HepG2 (cell line): ENCODE data around the gene SPHK2. TPM values are rescaled to one million over a fixed set of nuclear protein-coding genes. Genes with fewer than 3 reads are reported as not detected.

Experiments
- EED ChIP-seq: sonication (generic); formaldehyde crosslinking; IDR thresholded peaks from 2 replicates; pipeline ENCODE4 v1.5.0; 2020; ENCODE audit warnings: mild to moderate bottlenecking, missing genetic modification reagents
- ETV5 ChIP-seq: IDR thresholded peaks from 2 replicates; pipeline ENCODE4 v1.6.1; 2018; ENCODE audit warnings: missing biosample characterization, missing genetic modification reagents, inconsistent platforms, borderline replicate concordance
- MTA1 ChIP-seq: sonication (generic); formaldehyde crosslinking; IDR thresholded peaks from 2 replicates; pipeline ENCODE4 v1.4.0; 2020; ENCODE audit warnings: missing genetic modification reagents, mild to moderate bottlenecking, borderline replicate concordance
- NKX3-1 ChIP-seq: sonication (generic); formaldehyde crosslinking; IDR thresholded peaks from 2 replicates; pipeline ENCODE4 v1.5.0; 2020; ENCODE audit warnings: missing genetic modification reagents
- RORA ChIP-seq: sonication (generic); formaldehyde crosslinking; IDR thresholded peaks from 2 replicates; pipeline ENCODE4 v1.5.0; 2020; ENCODE audit warnings: mild to moderate bottlenecking, missing genetic modification reagents, moderate library complexity
- THAP11 ChIP-seq: IDR thresholded peaks from 2 replicates; pipeline ENCODE4 v1.6.1; 2016; ENCODE audit warnings: missing biosample characterization, missing genetic modification reagents
- TOE1 ChIP-seq: sonication (generic); formaldehyde crosslinking; IDR thresholded peaks from 2 replicates; pipeline ENCODE4 v1.4.0; 2020; ENCODE audit warnings: mild to moderate bottlenecking, missing genetic modification reagents
- ZC3H13 ChIP-seq: sonication (generic); formaldehyde crosslinking; IDR thresholded peaks from 2 replicates; pipeline ENCODE4 v1.8.1; 2023; ENCODE audit warnings: mild to moderate bottlenecking, missing genetic modification reagents, moderate library complexity
- ZMYM4 ChIP-seq: sonication (generic); formaldehyde crosslinking; IDR thresholded peaks from 2 replicates; pipeline ENCODE4 v1.8.1; 2023; ENCODE audit warnings: mild to moderate bottlenecking, missing genetic modification reagents
- ZNF619 ChIP-seq: sonication (generic); formaldehyde crosslinking; IDR thresholded peaks from 2 replicates; pipeline ENCODE4 v1.4.0; 2020; ENCODE audit warnings: mild to moderate bottlenecking, missing genetic modification reagents
- ZNF784 ChIP-seq: sonication (generic); formaldehyde crosslinking; IDR thresholded peaks from 2 replicates; pipeline ENCODE4 v1.5.1; 2020; ENCODE audit warnings: missing genetic modification reagents, mild to moderate bottlenecking, borderline replicate concordance
- polyA plus RNA-seq, 8 experiments: library from polyadenylated mRNA; depleted of rRNA in 3 of 8; stranded (reverse) in 7 of 8; unstranded in 1 of 8; fragments of >200 nt; fragmentation: Illumina TruSeq in 4 of 8; extraction: Trizol in 4 of 8; gene quantifications; 2 replicates each; pipeline versions ENCODE4 v1.2.1 to v1.2.3, GENCODE V29; 2011 to 2016; ENCODE audit warnings: low read depth in 4 of 8, missing spikeins in 1 of 8, mixed read lengths in 1 of 8; ENCODE audit not compliant: insufficient read depth in 1 of 8
- total RNA-seq, 5 experiments: library from RNA; depleted of rRNA; stranded (reverse); fragments of >200 nt; fragmentation: Illumina TruSeq; extraction: Trizol; gene quantifications; 2 replicates each; pipeline ENCODE4 v1.2.3, GENCODE V29; 2016; ENCODE audit warnings: low read depth in 1 of 5

Gene SPHK2
- total and polyA plus RNA-seq, 2 of the 13 experiments (the other 11 are each of a cell fraction or from before 2014, with no cell fraction given), result 2.9 to 14.4 TPM

- TF ChIP-seq NKX3-1 (CRISPR knock-in tag) (0 out of 2 replicates have a peak, but pooled peaks have one; percentile 21), ETV5 (CRISPR knock-in tag) (peak; percentile 50; the same call in 1 of the 2 replicates), ZNF619 (CRISPR knock-in tag) (no peak), ZC3H13 (CRISPR knock-in tag) (peak; percentile 91; the same call in 1 of the 2 replicates), THAP11 (CRISPR knock-in tag) (peak; percentile 77), MTA1 (CRISPR knock-in tag) (peak; percentile 82), TOE1 (CRISPR knock-in tag) (no peak), ZNF784 (no peak), EED (CRISPR knock-in tag) (no peak), RORA (no peak), ZMYM4 (peak; percentile 53; the same call in 1 of the 2 replicates)
Measured at GRCh38 chr19:48634424-48635262, 15.3 kb downstream of the SPHK2 start (continued).
